ENCODE results near the gene CRYBB3.
"Not testable (repeated sequence)": the region's sequence is repeated elsewhere in the genome, so short reads cannot be mapped to it uniquely, and the experiment has no call there.

The CRYBB3 gene

GRCh38 chr22:25176175-25176574 lies 23.5 kb upstream of the CRYBB3 start:
- DNase-seq = no peak

GRCh38 chr22:25176799-25177198 lies 22.9 kb upstream of the CRYBB3 start:
- no peak for DNase-seq

DNA sequence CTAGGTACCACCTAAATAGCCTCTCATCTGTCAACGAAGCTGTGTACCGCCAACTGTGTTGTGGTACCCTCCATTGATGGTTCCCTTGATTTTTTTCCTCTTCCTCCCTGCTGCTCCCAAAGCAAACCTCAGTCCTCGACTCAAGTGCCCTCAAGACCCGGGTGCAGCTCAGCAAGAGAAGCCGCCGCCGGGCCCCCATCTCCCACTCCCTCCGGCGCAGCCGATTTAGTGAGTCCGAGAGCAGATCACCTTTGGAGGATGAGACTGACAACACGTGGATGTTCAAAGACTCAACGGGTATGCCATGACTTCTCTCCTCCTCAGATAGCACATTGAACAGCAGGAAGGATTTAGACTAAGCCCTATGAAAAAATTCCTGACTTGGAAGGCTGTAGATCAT lies 22.4 kb upstream of the CRYBB3 start:
- DNase-seq = no peak

DNA sequence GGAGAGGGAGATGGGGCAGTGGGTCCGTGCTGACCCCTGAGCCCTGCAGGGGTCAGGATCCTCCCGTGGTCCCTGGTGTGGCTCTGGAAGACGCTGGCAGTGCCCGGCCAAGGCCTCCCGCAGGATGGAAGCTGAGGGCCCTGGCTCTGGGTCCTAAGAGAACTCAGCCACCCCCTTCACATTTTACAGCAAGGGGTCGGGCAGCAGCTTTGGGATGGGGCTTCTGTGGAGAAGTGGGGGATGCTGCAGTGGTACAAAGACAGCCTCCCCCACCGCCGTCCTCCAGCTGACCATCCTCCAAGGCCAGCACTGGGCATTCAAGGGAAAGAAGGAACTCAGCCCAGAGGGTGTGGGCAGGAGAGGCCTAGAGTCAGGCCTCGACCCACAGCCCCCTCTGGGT lies 21.8 kb upstream of the CRYBB3 start:
- no peak for DNase-seq

DNA sequence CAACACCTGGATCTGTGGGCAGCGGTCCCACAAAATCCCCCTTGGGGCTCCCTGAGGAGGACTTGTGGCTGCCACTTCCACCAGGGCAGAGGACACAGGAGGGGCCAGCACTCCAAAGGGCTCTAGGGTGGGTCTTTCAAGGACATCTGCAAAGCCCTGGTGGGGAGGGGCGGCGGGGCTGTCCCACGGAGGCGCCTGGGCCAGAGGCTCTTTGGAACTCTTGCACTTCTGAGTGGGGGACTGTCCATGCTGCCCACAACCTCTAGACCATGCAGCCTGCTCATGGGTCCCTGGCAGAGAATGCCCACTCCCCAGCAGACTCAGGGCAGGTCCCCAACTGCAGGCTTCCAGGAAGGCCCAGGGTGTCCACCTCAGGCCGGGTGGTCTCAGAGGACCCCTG lies 21.3 kb upstream of the CRYBB3 start:
- not testable (repeated sequence) for DNase-seq

DNA sequence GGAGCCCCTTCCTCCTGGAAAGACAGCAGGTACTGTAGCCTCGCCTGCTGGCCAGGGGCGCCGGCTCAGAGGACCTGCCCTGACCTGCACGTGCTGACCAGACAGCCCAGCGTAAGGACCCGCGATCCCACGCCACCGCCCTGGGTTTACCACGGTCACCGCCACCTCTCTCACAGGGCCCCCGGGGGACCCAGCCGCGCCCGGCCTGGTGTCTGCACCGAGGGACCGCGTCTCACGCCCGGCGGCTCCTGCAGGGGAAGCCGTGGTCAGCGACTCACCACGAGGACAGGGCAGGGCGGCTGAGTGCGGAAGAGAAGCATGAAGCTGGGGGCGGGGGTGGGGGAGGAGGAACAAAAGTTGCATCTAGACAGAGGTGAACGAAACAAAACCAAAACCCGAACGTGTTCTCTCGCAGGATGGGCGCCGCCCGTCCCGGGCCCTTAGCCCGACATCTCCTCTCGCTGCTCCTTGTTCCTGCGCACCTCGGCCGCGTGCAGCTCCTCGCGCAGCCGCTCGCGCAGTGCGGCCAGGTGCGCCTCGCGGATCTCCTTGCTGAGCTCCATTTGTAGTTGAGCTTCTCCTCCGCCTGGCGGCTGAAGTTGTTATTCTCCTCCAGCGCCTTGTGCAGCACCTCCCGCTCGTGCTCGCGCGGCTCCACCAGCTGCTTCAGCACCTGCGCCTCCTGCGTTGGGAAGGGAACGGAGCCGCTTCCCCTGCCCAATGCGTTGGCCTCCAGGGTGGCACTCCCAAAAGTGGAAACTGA lies 20.6 kb upstream of the CRYBB3 start:
- DNase-seq = not testable (repeated sequence)

- DNase-seq = no peak
Measured at GRCh38 chr22:25182131-25183110, 17.2 kb upstream of the CRYBB3 start.

GRCh38 chr22:25183949-25184619 lies 15.6 kb upstream of the CRYBB3 start:
- no peak for DNase-seq

GRCh38 chr22:25186140-25186539 lies 13.5 kb upstream of the CRYBB3 start:
- DNase-seq = no peak

DNA sequence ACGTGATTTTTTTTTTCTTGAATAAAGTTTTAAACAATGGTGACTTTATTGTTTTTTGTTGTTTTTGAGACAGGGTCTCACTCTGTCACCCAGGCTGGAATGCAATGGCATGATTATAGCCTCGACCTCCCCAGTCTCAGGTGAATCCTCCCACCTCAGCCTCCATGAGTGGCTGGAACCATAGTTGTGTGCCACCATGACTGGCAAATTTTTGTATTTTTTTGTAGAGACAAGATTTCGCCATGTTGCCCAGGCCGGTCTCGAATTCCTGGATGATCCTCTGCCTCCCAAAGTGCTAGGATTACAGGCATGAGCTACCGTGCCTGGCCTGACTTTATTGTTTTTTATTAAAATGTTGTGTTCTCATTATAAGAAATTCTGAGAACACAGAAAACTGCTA lies 12.2 kb upstream of the CRYBB3 start:
- DNase-seq = no peak

DNA sequence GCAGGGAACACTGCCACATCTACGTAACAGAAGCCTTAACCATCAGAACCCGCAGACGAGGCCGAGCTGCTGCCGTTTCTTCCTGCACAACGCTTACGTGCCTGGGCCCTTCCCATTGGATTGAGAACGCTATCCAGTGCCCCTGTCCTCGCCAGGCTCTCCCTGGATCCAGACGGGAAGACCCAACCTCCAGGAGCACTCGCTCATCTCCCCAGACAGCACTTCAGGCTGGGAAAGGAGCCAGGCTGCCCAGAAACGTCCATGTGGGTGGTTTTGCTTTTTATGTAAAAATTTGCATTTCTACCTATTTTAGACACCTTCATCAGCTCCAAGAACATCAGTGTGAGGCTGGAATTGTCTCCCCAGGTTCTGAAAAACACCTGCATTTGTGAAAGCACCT lies 7.3 kb upstream of the CRYBB3 start:
- no peak for DNase-seq

- DNase-seq = no peak
Measured at GRCh38 chr22:25193130-25193529, 6.5 kb upstream of the CRYBB3 start.

GRCh38 chr22:25193548-25193947 lies 6.1 kb upstream of the CRYBB3 start:
- no peak for DNase-seq

GRCh38 chr22:25196326-25196725 lies 3.3 kb upstream of the CRYBB3 start:
- DNase-seq = no peak

GRCh38 chr22:25197340-25197739 lies 2.3 kb upstream of the CRYBB3 start:
- no peak for DNase-seq

GRCh38 chr22:25200967-25201366 lies 1.3 kb downstream of the CRYBB3 start:
- DNase-seq = no peak

DNA sequence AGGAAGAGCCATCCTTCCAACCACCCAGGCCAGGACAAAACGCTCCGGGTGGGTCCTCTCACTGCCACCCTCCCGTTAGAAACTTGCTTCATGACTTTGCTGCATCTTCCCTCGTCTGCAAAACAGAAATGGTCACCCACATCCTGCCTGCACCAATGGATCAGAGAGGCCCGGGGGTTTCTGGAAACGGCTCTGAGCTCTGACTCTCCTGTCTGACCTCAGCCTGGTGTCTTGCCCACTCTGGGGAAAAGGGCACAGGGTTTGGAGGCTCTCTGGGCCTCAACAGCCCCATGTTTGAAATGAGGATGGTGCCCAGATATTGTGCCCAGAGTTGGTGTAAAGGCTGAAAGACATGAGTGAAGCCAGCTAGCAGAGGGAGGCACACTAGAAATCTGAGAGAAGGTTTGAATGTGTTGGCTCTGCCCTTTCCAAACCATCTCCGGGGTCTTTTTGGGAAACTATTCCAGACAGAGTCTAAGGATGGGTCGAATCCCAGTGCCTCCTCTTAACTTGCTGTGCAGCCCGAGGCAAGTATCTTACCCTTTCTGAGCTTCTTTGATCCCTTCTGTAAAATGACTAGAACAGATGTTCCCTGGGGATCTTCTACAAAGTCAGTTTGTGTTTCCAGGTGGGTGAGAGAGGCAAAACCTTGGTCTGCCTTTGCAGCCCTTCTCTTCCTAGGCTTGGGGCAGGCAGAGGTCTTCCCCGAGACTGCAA lies 2.1 kb downstream of the CRYBB3 start:
- no peak for DNase-seq

- no peak for DNase-seq
Measured at GRCh38 chr22:25202290-25202921, 2.7 kb downstream of the CRYBB3 start.

GRCh38 chr22:25203082-25203481 lies 3.4 kb downstream of the CRYBB3 start:
- DNase-seq = no peak

GRCh38 chr22:25204547-25204946 lies 4.9 kb downstream of the CRYBB3 start:
- DNase-seq = not testable (repeated sequence)

GRCh38 chr22:25205847-25206246 lies 6.2 kb downstream of the CRYBB3 start:
- no peak for DNase-seq

DNA sequence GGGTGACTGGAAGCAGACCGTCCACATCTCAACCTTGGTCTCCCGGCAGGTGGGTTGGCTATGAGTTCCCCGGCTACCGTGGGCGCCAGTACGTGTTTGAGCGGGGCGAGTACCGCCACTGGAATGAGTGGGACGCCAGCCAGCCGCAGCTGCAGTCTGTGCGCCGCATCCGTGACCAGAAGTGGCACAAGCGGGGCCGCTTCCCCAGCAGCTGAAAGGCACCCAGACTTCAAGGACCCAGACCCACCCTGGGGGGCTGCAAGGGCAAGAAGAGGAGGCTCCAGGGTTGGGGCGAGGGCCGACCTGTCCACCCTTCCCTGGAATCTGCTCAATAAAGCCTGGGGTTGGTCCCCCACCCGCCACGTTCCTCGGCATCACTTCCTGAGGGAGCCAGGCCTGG lies 7.3 kb downstream of the CRYBB3 start:
- DNase-seq = no peak

All from cerebellar nuclear complex (tissue), 1 donor.